Measurements from ENCODE around the gene CD99.

- TF ChIP-seq, protein P1, sequence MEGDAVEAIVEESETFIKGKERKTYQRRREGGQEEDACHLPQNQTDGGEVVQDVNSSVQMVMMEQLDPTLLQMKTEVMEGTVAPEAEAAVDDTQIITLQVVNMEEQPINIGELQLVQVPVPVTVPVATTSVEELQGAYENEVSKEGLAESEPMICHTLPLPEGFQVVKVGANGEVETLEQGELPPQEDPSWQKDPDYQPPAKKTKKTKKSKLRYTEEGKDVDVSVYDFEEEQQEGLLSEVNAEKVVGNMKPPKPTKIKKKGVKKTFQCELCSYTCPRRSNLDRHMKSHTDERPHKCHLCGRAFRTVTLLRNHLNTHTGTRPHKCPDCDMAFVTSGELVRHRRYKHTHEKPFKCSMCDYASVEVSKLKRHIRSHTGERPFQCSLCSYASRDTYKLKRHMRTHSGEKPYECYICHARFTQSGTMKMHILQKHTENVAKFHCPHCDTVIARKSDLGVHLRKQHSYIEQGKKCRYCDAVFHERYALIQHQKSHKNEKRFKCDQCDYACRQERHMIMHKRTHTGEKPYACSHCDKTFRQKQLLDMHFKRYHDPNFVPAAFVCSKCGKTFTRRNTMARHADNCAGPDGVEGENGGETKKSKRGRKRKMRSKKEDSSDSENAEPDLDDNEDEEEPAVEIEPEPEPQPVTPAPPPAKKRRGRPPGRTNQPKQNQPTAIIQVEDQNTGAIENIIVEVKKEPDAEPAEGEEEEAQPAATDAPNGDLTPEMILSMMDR (IDR thresholded peaks at IDR 0.05): no peak
- no peak for TF ChIP-seq POLR2A (IDR thresholded peaks at IDR 0.05)
These were observed 40.2 kb upstream of the CD99 start for GRCh38 chrX:2650865-2651264.

Data from testis (tissue), 2 donors.